Ishikawa (cell line): ENCODE measurements around the gene COQ8B.

Experiments used
- CEBPB ChIP-seq: IDR thresholded peaks from 2 replicates; pipeline ENCODE4 v1.6.1; 2012
- CREB1 ChIP-seq: IDR thresholded peaks from 2 replicates; pipeline ENCODE4 v1.6.1; 2012; ENCODE audit warnings: low read depth
- EGR1 ChIP-seq: IDR thresholded peaks from 2 replicates; pipeline ENCODE4 v1.6.1; 2012
- EP300 ChIP-seq: IDR thresholded peaks from 2 replicates; pipeline ENCODE4 v1.6.1; 2012; ENCODE audit warnings: borderline replicate concordance
- FOXM1 ChIP-seq: IDR thresholded peaks from 2 replicates; pipeline ENCODE4 v1.6.1; 2012; ENCODE audit warnings: low read depth, borderline replicate concordance
- MAX ChIP-seq: IDR thresholded peaks from 2 replicates; pipeline ENCODE4 v1.6.1; 2012
- NFIC ChIP-seq: IDR thresholded peaks from 2 replicates; pipeline ENCODE4 v1.6.1; 2012
- RAD21 ChIP-seq: IDR thresholded peaks from 2 replicates; pipeline ENCODE4 v1.6.1; 2012; ENCODE audit warnings: low read depth
- REST ChIP-seq: IDR thresholded peaks from 2 replicates; pipeline ENCODE4 v1.6.1; 2012; ENCODE audit warnings: low read depth, mild to moderate bottlenecking
- TAF1 ChIP-seq: IDR thresholded peaks from 2 replicates; pipeline ENCODE4 v1.6.1; 2012; ENCODE audit warnings: low read depth, mild to moderate bottlenecking
- TCF12 ChIP-seq: IDR thresholded peaks from 2 replicates; pipeline ENCODE4 v1.6.1; 2012; ENCODE audit warnings: low read depth
- YY1 ChIP-seq: IDR thresholded peaks from 2 replicates; pipeline ENCODE4 v1.6.1; 2012; ENCODE audit warnings: low read depth
- ZBTB7A ChIP-seq: IDR thresholded peaks from 2 replicates; pipeline ENCODE4 v1.6.1; 2012; ENCODE audit warnings: low read depth
- TF ChIP-seq, protein P1 (sequence below): IDR thresholded peaks from 2 replicates; pipeline ENCODE4 v1.6.1; 2012

DNA sequence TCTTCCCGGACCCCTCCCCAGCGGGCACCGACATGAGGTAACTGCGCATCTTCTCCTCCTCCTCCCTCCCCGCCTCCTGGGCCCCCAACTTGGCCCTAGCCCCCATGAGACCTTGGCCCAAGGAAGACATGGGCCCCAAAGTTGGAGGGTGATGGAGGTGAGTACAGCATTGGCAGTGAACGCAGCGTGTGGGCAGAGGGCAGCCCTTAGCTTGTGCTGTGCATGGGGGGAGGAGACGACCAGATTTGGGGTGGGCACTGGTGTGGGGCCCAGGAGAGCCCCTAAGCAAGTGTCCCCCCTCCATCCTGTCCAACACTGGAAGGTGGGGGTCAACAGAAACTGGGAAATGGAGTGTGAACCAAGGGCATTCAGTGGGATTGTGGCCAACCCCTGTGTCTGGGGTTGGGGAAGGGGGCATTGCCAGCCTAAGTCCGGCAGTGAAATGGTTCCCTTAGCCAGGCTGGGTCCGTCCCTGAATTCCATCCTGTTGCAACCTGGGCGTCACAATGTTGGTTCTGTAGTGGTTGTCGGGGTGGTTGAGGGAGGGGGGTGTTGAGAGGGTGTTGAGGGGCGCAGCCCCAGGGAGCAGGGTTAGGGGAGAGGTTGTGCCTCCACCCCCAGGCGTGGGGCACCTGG, 49.8 kb downstream of the COQ8B start:
- TF ChIP-seq ZBTB7A (no peak), YY1 (no peak), EP300 (no peak), NFIC (no peak), CREB1 (no peak), RAD21 (no peak), TAF1 (no peak), FOXM1 (no peak), REST (no peak), EGR1 (no peak), MAX (no peak), TCF12 (no peak), CEBPB (no peak)
- TF ChIP-seq, protein P1, sequence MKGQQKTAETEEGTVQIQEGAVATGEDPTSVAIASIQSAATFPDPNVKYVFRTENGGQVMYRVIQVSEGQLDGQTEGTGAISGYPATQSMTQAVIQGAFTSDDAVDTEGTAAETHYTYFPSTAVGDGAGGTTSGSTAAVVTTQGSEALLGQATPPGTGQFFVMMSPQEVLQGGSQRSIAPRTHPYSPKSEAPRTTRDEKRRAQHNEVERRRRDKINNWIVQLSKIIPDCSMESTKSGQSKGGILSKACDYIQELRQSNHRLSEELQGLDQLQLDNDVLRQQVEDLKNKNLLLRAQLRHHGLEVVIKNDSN: no peak
